ENCODE results near the gene LANCL2.
A peak's percentile ranks its signal among the peaks of the same experiment; 100 is the strongest.

LANCL2 gene

DNA sequence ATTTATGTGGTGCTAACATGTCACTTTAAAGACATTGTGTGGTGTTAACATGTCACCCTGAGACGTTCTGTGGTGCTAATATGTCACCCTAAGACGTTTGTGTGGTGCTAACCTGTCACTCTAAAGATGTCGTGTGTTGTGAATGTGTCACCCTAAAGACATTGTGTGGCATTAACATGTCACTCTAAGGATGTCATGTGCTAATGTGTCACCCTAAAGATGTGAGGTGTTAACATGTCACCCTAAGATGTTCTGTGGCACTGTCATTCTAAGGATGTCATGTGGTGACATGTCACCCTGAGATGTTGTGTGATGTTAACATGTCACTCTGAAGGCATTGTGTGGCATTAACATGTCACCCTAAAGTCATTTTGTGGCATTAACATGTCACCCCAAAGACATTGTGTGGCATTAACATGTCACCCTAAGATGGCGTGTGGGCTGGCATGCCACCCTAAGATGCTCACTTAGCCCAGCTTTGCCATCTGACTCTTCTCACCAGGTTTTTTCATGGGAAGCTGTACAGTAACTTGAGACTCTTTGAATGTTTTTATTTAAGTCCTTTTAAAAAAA, 45.6 kb downstream of the LANCL2 start:
- H2AFZ ChIP-seq (ENCODE audit: low read length): no peak overlapping the region
- no peak overlapping the region for H3K18ac ChIP-seq (ENCODE audit: low read length)
- H2BK15ac ChIP-seq (ENCODE audit: low read length): no peak overlapping the region
- no peak overlapping the region for H3K4me2 ChIP-seq (ENCODE audit: insufficient read depth, low read length, poor library complexity, severe bottlenecking)
- H3K4ac ChIP-seq (ENCODE audit: low read length): no peak overlapping the region
- no peaks in the 10 kb centered on the region for H3K9me3 ChIP-seq (replicated peaks in 1 of 2; ENCODE audit: control insufficient read depth in 2 of 2, insufficient read depth in 1 of 2, low read depth in 1 of 2, low read length in 2 of 2)
- no peak overlapping the region for H3K27ac ChIP-seq (replicated peaks; ENCODE audit: low read length)
- H3K23ac ChIP-seq (ENCODE audit: low read depth, low read length, poor library complexity): no peak overlapping the region
- H2BK120ac ChIP-seq (ENCODE audit: low read depth, low read length): no peak overlapping the region
- no peaks in the 10 kb centered on the region for H3K79me1 ChIP-seq (ENCODE audit: low read depth, low read length)
- no peak overlapping the region for H3K14ac ChIP-seq (ENCODE audit: low read length)
- no peak overlapping the region for H3K9ac ChIP-seq (ENCODE audit: low read depth, low read length, poor library complexity)
- WGBS, 2 donors (ENCODE audit: extremely low coverage in 2 of 2, insufficient read length in 2 of 2, insufficient replicate concordance in 1 of 2): no CpG with 5 or more reads among the region's 4 CpGs
- H2BK12ac ChIP-seq (ENCODE audit: low read length): no peak overlapping the region
- no peak overlapping the region for H2BK5ac ChIP-seq (ENCODE audit: low read length)
- no peak for DNase-seq (ENCODE audit: low spot score)
- peaks cover 9 to 23% of the 10 kb centered on the region in 2 donors for H3K36me3 ChIP-seq (replicated peaks in 1 of 2; ENCODE audit: control insufficient read depth in 2 of 2, insufficient read depth in 2 of 2, low read length in 2 of 2)
- no peak overlapping the region for H2AK5ac ChIP-seq (ENCODE audit: low read depth, low read length)
- no peaks in the 10 kb centered on the region for H3K27me3 ChIP-seq (ENCODE audit: control insufficient read depth in 3 of 3, insufficient read depth in 3 of 3, low read depth in 1 of 3, low read length in 3 of 3)
- H4K8ac ChIP-seq (ENCODE audit: low read depth, low read length): no peak overlapping the region
- H3K4me3 ChIP-seq (ENCODE audit: low read length in 2 of 2): no peak overlapping the region
- no peaks in the 10 kb centered on the region for H3K4me1 ChIP-seq (ENCODE audit: control insufficient read depth in 2 of 2, insufficient read depth in 1 of 2, low read depth in 1 of 2, low read length in 2 of 2)
- H4K91ac ChIP-seq (ENCODE audit: low read depth, low read length, poor library complexity): no peak overlapping the region

- Histone ChIP-seq H3K79me1 (ENCODE audit: low read depth, low read length) (no peaks in the 10 kb centered on the region), H2BK15ac (ENCODE audit: low read length) (no peak overlapping the region), H2AK5ac (ENCODE audit: low read depth, low read length) (no peak overlapping the region), H3K9me3 (replicated peaks in 1 of 2; ENCODE audit: control insufficient read depth in 2 of 2, insufficient read depth in 1 of 2, low read depth in 1 of 2, low read length in 2 of 2) (no peaks in the 10 kb centered on the region), H3K23ac (ENCODE audit: low read depth, low read length, poor library complexity) (no peak overlapping the region), H3K4me1 (ENCODE audit: control insufficient read depth in 2 of 2, insufficient read depth in 1 of 2, low read depth in 1 of 2, low read length in 2 of 2) (no peaks in the 10 kb centered on the region), H2AFZ (ENCODE audit: low read length) (no peak overlapping the region), H3K14ac (ENCODE audit: low read length) (no peak overlapping the region), H2BK120ac (ENCODE audit: low read depth, low read length) (no peak overlapping the region), H3K27me3 (ENCODE audit: control insufficient read depth in 3 of 3, insufficient read depth in 3 of 3, low read depth in 1 of 3, low read length in 3 of 3) (no peaks in the 10 kb centered on the region), H3K4ac (ENCODE audit: low read length) (no peak overlapping the region), H3K4me2 (ENCODE audit: insufficient read depth, low read length, poor library complexity, severe bottlenecking) (no peak overlapping the region), H3K18ac (ENCODE audit: low read length) (no peak overlapping the region), H2BK12ac (ENCODE audit: low read length) (no peak overlapping the region), H4K8ac (ENCODE audit: low read depth, low read length) (no peak overlapping the region), H3K36me3 (replicated peaks in 1 of 2; ENCODE audit: control insufficient read depth in 2 of 2, insufficient read depth in 2 of 2, low read length in 2 of 2) (peaks cover 6 to 14% of the 10 kb centered on the region in 2 donors), H2BK5ac (ENCODE audit: low read length) (no peak overlapping the region), H3K27ac (replicated peaks; ENCODE audit: low read length) (no peak overlapping the region), H3K9ac (ENCODE audit: low read depth, low read length, poor library complexity) (no peak overlapping the region), H3K4me3 (ENCODE audit: low read length in 2 of 2) (no peak overlapping the region), H4K91ac (ENCODE audit: low read depth, low read length, poor library complexity) (no peak overlapping the region)
- no CpG with 5 or more reads among the region's 12 CpGs for WGBS, 2 donors (ENCODE audit: extremely low coverage in 2 of 2, insufficient read length in 2 of 2, insufficient replicate concordance in 1 of 2)
- no peak for DNase-seq (ENCODE audit: low spot score)
Observed at GRCh38 chr7:55411844-55412243, 46.7 kb downstream of the LANCL2 start.

- Histone ChIP-seq H3K79me1 (ENCODE audit: low read depth, low read length) (no peaks in the 10 kb centered on the region), H3K9me3 (replicated peaks in 1 of 2; ENCODE audit: control insufficient read depth in 2 of 2, insufficient read depth in 1 of 2, low read depth in 1 of 2, low read length in 2 of 2) (no peaks in the 10 kb centered on the region), H4K8ac (ENCODE audit: low read depth, low read length) (no peak overlapping the region), H4K91ac (ENCODE audit: low read depth, low read length, poor library complexity) (no peak overlapping the region), H3K4me1 (ENCODE audit: control insufficient read depth in 2 of 2, insufficient read depth in 1 of 2, low read depth in 1 of 2, low read length in 2 of 2) (no peaks in the 10 kb centered on the region), H2BK12ac (ENCODE audit: low read length) (no peak overlapping the region), H3K18ac (ENCODE audit: low read length) (no peak overlapping the region), H3K14ac (ENCODE audit: low read length) (no peak overlapping the region), H3K27ac (replicated peaks; ENCODE audit: low read length) (no peak overlapping the region), H2BK5ac (ENCODE audit: low read length) (no peak overlapping the region), H3K9ac (ENCODE audit: low read depth, low read length, poor library complexity) (no peak overlapping the region), H3K4me2 (ENCODE audit: insufficient read depth, low read length, poor library complexity, severe bottlenecking) (no peak overlapping the region), H3K23ac (ENCODE audit: low read depth, low read length, poor library complexity) (no peak overlapping the region), H3K4me3 (ENCODE audit: low read length in 2 of 2) (peak overlapping the region in 1 of 2 donors; percentile 3), H2AK5ac (ENCODE audit: low read depth, low read length) (no peak overlapping the region), H3K36me3 (replicated peaks in 1 of 2; ENCODE audit: control insufficient read depth in 2 of 2, insufficient read depth in 2 of 2, low read length in 2 of 2) (peaks cover 6 to 9% of the 10 kb centered on the region in 2 donors), H2AFZ (ENCODE audit: low read length) (no peak overlapping the region), H3K27me3 (ENCODE audit: control insufficient read depth in 3 of 3, insufficient read depth in 3 of 3, low read depth in 1 of 3, low read length in 3 of 3) (no peaks in the 10 kb centered on the region), H3K4ac (ENCODE audit: low read length) (no peak overlapping the region), H2BK120ac (ENCODE audit: low read depth, low read length) (no peak overlapping the region), H2BK15ac (ENCODE audit: low read length) (no peak overlapping the region)
- WGBS, 2 donors (ENCODE audit: extremely low coverage in 2 of 2, insufficient read length in 2 of 2, insufficient replicate concordance in 1 of 2): no CpG with 5 or more reads among the region's 3 CpGs
- DNase-seq (ENCODE audit: low spot score): no peak
Observed at GRCh38 chr7:55413442-55413841, 48.3 kb downstream of the LANCL2 start.

DNA sequence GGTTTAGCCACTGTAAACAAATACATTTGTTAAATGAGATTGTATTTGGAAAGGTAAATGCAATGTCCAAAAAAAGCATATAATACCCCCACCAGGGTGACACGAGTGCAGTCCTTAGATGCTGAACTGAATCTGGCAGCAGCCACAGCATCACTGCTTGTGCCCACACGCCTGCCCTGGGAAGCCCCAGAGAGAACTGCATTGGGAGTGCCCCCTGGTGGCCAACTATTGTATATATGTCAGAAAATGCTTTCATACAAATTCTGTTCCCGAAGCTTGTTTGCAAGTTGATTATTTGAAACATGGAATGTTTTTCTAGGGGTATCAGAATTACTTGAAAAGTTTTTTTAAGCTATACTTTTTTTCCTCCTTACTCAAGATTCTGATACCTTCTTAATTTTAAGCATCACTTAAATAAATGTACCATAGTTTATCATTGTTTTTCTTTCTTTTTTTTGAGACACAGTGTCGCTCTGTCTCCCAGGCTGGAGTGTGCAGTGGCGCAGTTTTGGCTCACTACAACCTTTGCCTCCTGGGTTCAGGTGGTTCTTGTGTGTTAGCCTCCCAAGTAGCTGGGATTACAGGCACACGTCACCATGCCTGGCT, 50.1 kb downstream of the LANCL2 start:
- no CpG with 5 or more reads among the region's 6 CpGs for WGBS, 2 donors (ENCODE audit: extremely low coverage in 2 of 2, insufficient read length in 2 of 2, insufficient replicate concordance in 1 of 2)
- H2BK120ac ChIP-seq (ENCODE audit: low read depth, low read length): no peak overlapping the region

More for the DNA sequence above, 50.1 kb downstream of the LANCL2 start:
- Histone ChIP-seq H2AK5ac (ENCODE audit: low read depth, low read length) (no peak overlapping the region), H4K8ac (ENCODE audit: low read depth, low read length) (no peak overlapping the region), H2BK15ac (ENCODE audit: low read length) (no peak overlapping the region), H3K9ac (ENCODE audit: low read depth, low read length, poor library complexity) (no peak overlapping the region), H3K36me3 (replicated peaks in 1 of 2; ENCODE audit: control insufficient read depth in 2 of 2, insufficient read depth in 2 of 2, low read length in 2 of 2) (peaks cover 2 to 9% of the 10 kb centered on the region in 2 donors), H2BK5ac (ENCODE audit: low read length) (no peak overlapping the region), H3K79me1 (ENCODE audit: low read depth, low read length) (no peaks in the 10 kb centered on the region), H3K18ac (ENCODE audit: low read length) (no peak overlapping the region), H3K23ac (ENCODE audit: low read depth, low read length, poor library complexity) (no peak overlapping the region), H3K4me2 (ENCODE audit: insufficient read depth, low read length, poor library complexity, severe bottlenecking) (no peak overlapping the region), H3K4me3 (ENCODE audit: low read length in 2 of 2) (no peak overlapping the region), H3K9me3 (replicated peaks in 1 of 2; ENCODE audit: control insufficient read depth in 2 of 2, insufficient read depth in 1 of 2, low read depth in 1 of 2, low read length in 2 of 2) (no peaks in the 10 kb centered on the region), H2BK12ac (ENCODE audit: low read length) (no peak overlapping the region), H3K27me3 (ENCODE audit: control insufficient read depth in 3 of 3, insufficient read depth in 3 of 3, low read depth in 1 of 3, low read length in 3 of 3) (no peaks in the 10 kb centered on the region), H4K91ac (ENCODE audit: low read depth, low read length, poor library complexity) (no peak overlapping the region), H3K27ac (replicated peaks; ENCODE audit: low read length) (no peak overlapping the region), H3K4me1 (ENCODE audit: control insufficient read depth in 2 of 2, insufficient read depth in 1 of 2, low read depth in 1 of 2, low read length in 2 of 2) (peaks cover 0 to 2% of the 10 kb centered on the region in 2 donors), H2AFZ (ENCODE audit: low read length) (no peak overlapping the region), H3K14ac (ENCODE audit: low read length) (no peak overlapping the region), H3K4ac (ENCODE audit: low read length) (no peak overlapping the region)
- peak; percentile 74 for DNase-seq (ENCODE audit: low spot score)

Measured in neuronal stem cell (in vitro differentiated cells).